Hepatocyte (in vitro differentiated cells): ENCODE data around the gene C6orf47.

Experiments
- EZH2 ChIP-seq: fragments of 200-600 bp; sonication (generic); IDR thresholded peaks from 2 replicates; pipeline ENCODE4 v1.6.1; 2016; ENCODE audit warnings: antibody characterized with exemption, mild to moderate bottlenecking, borderline replicate concordance
- TF ChIP-seq, protein P1 (sequence below): fragments of 200-600 bp; sonication (generic); IDR thresholded peaks from 2 replicates; pipeline ENCODE4 v1.5.1; 2016; ENCODE audit warnings: antibody characterized with exemption, mild to moderate bottlenecking; ENCODE audit not compliant: poor library complexity

DNA sequence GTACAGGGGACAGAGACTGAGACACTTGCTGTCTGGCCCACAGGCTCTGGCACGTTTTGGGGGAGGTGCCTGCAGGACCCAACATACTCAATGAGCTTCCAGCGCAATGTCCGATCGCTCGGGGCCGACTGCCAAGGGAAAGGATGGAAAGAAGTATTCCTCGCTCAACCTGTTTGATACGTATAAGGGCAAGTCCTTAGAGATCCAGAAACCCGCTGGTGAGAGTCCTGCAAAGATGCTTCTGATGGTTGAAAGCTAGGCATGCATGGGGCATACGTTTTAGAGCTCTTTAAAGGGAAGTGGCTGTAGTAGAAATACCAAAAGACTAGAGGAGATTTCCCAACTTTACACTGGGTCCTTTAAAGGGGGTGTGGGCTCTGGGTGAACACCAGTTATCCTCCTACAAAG, 37.9 kb downstream of the C6orf47 start:
- TF ChIP-seq, protein P1, sequence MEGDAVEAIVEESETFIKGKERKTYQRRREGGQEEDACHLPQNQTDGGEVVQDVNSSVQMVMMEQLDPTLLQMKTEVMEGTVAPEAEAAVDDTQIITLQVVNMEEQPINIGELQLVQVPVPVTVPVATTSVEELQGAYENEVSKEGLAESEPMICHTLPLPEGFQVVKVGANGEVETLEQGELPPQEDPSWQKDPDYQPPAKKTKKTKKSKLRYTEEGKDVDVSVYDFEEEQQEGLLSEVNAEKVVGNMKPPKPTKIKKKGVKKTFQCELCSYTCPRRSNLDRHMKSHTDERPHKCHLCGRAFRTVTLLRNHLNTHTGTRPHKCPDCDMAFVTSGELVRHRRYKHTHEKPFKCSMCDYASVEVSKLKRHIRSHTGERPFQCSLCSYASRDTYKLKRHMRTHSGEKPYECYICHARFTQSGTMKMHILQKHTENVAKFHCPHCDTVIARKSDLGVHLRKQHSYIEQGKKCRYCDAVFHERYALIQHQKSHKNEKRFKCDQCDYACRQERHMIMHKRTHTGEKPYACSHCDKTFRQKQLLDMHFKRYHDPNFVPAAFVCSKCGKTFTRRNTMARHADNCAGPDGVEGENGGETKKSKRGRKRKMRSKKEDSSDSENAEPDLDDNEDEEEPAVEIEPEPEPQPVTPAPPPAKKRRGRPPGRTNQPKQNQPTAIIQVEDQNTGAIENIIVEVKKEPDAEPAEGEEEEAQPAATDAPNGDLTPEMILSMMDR, result no peak
- TF ChIP-seq EZH2, result no peak
